ENCODE measurements around the gene RAB17.
"Not testable (repeated sequence)": the region's sequence is repeated elsewhere in the genome, so short reads cannot be mapped to it uniquely, and the experiment has no call there.

The RAB17 gene

GRCh38 chr2:237598468-237599208, 8.1 kb upstream of the RAB17 start:
- FAIRE-seq: no peak

DNA sequence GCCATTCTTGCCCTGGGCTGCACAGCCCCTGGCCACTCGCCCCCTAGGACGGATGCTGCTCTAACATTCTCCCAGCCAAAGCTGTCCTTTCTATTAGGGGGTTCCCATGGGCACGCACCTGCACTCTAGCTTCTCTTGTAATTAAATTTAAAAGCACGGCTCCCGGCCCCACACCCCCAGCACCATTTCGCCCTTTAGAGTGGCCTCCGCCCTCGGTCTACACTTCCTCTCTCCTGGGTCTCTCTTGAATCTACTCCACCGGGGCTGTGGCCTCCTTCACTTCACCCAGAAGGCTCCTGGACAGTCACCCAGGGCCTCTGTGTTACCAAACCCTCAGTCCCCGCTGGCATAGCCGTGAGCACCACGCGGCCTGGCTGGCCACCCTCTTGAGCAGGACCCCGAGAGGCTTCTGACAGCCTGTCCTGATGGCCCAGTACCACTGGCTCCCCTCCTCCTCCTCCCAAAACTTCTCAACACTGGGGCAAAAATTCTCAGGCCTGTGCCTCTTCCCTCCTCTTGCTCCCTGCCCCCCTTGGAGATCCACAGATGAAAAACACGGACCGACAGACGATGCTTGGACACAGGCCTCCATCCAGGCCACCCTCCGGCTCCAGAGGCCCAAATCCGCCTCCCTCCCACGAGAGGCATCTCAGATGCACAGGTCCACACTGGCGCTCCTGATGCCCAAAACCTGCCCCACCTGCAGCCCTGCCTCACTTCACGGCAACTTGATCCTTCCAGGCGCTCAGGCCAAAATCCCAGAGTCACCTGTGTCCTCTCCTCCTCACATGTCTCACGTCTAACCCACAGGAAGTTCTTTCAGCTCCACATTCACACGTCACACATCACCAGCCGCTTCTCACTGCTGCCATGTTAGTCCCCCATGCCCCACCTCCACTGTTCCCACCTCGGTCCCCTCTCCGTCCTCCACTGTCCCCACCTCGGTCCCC, 6.9 kb upstream of the RAB17 start:
- FAIRE-seq: no peak

DNA sequence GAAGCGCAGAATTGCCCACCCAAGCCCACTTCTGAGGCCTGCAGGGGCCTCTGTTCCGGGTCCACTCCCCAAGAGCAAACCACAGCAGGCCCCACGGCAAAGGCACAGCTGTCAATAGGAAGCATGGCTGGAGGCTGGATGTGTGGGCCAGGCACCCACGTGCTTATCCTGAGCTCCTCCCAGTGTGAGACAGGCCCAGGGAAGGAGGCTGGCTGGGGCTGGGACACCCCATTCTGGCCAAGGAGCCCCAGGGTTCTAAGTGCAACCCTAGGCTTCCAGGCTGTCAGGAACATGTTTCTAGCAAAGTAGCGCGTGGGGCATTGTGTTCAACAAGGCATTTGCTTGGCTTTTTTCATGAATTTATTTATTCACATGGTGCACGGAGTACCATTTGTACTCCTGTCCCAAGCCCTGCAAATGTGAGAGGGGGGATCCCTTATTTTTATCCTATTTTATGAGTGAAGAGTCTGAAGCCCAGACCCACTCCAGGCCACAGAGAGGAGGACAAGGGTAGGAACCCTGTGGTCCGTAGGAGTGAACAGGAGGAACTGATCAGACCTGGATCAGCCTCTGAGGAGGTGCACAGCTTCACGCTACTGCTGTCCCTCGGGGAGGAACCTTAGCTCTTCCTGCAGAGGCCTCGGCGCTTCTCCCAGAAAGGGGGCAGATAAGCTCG, 6.1 kb upstream of the RAB17 start:
- no peak for FAIRE-seq

GRCh38 chr2:237595829-237596519, 5.4 kb upstream of the RAB17 start:
- FAIRE-seq: not testable (repeated sequence)

DNA sequence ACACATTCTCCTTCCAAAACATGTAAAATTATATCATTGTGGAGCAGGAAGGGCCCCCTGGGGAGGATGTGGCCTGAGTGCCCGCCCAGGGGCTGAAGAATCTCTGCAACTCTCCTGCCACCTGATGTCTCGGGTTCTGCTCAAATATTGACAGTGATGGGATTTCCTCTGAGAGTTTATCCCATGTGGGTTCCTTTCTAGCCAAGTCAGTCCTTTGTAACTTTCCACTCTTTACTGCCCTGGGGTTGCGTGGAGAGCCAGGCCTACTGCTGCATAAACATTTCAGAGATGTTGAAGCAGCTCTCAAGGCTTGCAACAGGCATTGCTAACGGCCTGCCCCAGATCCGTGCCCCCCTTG, 4.0 kb upstream of the RAB17 start:
- no peak for FAIRE-seq

DNA sequence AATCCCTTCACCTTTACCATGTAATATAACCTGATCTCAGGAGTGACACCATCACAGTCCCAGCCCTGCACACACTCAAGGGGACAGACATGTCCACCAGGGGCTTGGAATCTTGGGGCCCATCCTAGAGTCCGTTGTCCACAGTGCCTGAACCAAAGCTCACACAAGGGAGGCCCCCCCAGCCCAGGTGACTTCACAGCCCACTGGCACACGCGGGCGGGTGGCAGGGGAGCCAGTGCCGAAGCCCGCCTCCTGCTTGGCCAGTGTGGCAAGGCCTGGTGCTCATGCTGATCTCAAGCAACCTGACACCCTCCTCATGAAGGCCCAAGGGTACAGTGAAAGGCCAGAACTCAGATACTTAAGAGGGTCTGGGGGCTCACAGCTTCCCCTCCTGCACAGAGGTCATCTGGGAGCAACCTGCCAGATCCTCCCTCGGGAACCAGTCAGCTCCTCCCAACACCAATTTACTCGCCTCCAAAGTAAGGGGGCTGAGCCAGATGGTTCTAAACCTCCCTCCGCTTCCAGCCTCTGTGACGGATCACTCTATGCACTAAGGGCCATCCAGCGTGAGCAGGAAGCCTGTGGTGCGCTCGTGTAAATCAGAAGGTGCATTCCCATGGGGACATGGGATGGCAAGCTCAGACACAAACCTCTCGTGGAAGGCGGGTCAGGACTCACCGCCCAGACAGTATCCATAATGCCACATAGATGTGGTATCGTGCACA, 3.2 kb upstream of the RAB17 start:
- no peak for FAIRE-seq

- FAIRE-seq: no peak
Measured at GRCh38 chr2:237593036-237593435, 2.5 kb upstream of the RAB17 start.

DNA sequence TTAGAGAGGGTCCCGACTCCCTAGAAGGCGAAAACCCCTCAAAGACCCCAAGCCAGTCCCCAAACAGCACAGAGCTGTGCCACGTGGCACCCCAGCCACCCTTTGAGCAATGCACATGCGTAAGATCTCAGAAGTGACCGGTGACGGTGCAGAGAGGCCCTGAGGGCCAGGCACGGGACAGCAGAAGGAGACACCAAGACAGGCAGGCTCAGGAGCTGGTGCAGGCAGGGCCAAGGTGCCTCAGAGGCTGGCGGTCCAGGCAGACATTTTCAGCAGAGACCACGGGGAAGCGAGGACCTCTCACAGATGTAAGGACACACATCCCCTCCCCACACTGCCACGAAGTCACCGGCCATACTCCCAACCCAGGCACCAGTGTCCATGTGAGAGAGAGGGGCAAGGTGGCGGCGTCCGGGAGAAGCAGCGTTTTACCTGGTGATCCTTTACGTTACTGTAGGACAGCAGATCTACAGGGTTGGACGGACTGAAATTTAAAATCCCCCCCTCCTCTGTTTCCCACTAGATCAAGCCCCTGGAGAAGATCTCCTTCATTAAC, 2.0 kb upstream of the RAB17 start:
- no peak for FAIRE-seq

DNA sequence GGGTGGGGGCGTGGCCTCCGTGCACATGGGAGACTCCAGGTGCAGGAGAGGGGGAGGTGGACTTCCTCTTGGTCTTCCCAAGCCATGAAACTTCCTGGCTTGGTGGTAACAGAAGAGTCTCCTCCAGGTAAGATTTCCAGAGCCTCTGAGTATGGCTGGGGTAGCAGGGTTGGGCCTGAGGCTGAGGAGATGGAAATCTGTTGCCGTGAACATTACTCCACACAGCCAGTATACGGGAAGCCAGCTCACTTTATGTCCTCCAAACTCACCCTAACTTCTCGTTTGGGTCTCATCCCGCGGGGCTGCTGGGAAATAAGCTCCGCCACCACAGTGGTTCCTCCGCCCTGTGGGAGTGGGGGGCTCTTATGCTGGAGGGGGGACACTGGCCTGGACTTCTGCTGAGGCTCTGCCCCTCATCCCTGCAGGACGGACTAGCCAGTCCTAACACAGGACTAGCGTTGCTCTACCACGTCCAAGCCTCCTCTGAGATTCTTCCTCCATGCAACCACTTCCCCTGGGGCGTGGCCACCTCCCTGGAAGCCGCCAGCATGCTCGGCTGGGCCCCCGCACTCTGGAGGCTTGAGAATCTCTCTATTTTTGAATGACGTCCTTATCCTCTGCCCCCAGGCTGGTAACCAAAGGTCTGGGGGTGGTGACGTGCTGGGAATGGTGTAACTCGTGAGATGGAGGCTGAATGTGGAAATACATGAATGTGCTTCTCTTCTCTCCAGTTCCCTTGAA, 777 bp upstream of the RAB17 start:
- no peak for FAIRE-seq

DNA sequence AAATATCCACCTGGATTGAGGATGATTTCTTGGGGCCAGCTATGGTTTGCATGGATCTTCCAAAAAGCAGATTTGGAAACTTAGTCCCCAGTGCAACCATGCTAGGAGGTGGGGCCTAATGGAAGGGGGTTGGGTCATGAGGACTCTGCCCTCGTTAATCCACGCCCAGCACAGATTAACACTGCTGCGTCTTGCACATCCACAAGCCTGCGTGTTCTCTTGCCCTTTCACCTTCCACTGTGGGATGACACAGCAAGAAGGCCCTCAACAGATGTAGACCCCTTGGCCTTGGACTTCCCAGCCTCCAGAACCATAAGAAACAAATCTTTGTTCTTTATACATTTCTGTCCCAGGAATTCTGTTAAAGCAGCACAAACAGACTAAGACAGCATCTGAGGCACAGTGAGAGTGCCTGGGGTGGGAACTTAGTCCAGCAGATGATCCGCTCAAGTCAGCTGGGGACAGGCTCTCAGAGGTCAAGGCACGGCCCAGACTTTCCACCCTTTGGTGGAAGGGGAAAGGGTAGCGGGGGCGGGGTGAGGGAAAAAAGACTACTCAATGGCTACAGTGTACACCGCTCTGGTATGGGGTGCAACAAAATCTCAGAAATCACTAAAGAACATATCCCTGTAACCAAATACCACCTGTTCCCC, 2.4 kb downstream of the RAB17 start:
- FAIRE-seq: no peak

- FAIRE-seq: no peak
Measured at GRCh38 chr2:237585590-237586221, 4.8 kb downstream of the RAB17 start.

DNA sequence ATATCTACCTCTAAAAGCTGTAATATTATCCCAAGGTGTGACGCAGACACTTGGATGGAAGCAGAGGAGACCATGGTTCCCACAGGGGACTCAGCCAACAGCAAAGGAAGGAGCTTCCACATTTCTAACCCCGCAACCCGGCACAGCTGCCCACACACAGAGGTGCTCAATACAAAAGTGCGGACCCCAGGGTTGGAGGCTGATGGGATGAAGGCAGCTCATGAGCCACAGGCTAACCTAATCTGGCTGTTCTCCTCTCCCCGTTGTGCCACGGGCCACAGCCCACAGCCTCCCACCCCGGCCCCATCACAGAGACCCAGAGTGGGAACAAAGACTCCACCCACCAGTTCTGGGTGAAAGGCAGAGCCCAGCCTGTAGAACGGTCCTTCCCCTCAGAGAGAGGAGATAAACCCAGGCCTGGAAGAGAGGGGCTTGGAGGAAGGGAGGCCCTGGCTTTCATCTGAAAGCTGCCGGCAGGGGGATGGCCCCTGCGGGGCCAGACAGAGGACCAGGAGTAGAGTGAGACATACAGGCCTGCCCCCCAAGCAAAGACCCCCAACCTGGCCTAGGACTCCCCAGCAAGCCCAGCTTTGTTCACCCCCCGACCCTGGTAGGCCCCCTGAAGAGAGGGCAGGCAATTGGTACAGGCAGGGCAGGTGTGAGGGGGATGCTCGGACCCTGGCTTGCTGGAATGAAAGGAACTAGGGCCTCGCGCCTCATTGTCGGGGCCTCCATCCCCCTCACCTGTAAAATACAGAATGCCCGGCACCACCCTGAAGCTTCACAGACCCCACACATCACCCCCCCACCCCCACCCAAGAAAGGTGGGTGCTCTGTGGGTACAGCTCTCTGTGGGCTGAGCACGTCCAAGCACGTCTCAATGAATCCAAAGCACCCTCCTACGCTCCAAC, 6.9 kb downstream of the RAB17 start:
- no peak for FAIRE-seq

DNA sequence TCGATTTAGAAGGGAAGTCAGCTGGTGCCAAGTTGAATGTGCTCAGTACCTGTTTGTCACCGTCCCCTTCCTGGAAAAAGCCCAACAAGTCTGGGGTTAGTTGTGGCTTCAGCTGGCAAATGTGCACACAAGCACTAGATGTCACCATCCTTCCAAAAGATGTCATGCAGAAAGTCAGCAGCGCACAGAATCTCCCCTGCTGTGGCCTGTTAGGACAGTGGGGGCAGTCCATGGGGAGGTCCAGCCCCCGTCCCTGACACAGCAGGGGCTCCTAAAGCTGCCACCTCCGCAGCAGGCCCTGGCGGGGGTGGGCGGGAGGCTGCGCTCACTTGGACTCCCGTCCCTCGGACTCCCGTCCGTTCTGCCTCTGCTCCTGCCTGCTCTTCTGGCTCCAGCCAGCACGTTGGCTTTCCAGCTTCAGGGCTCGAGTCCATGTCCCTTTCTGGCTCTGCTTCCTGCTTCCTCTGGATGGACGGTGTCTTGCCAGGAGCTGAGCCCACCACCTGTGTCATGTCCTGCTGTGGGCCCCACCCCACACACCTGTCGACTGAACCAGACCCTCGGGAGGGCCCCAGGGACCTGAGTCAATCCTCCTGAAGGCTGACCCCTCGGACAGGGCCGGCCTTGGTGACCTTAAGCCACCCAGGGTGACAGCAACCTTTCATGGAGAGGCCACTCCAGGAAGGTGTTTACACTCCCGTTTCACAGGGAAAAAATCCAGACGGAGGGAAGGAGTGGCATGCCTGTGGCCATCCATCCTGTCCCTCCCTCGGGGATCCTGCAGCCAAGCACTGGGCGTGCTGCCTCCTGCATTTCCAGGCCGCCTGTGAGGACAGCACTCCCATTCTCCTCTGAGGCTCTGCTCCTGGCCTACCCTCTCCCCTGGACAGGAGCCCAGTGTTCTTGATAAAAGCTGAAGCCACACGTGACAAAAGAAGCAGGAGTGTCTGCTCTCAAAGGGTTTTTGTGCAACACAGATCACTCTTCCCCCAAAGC, 8.5 kb downstream of the RAB17 start:
- no peak for FAIRE-seq

DNA sequence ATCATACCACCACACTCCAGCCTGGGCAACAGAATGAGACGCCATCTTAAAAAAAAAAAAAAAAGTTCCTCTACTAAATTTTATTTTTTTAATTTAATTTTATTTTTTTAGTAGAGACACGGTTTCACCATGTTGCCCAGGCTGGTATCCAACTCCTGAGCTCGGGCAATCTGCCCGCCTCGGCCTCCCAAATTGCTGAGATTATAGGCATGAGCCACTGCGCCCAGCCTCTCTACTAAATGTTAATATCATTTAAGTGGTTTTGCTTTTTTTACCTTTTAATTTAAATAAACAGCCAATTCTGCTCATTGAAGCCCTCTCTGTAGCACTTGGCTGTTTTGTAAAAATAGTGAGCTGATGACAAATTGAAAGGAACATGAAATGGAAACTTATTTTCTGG, 9.2 kb downstream of the RAB17 start:
- no peak for FAIRE-seq

GRCh38 chr2:237577956-237578870, 12.3 kb downstream of the RAB17 start:
- no peak for FAIRE-seq

DNA sequence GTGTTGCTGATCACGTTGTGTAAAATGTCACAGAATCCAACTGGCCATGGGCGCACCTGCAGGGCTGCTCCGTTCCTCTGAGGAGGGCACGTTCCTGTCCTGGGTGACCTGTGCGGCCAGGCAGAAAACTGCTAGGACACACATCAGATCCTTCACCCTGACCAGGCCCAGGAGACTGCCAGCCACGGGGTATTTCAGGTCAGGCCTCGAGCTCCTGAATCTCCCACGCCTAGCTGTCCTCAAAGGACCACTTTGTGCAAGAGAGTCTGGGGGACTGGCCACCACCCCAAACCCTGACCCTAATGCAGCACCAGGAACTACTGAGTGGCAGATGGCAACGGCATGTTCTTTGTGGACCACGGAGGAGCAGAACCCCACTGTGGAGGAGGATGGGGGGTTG, 13.1 kb downstream of the RAB17 start:
- FAIRE-seq: no peak
